HG02763 (cell line): ENCODE measurements around the gene PTPRE.

Source experiments
- ATAC-seq: cut with Tn5 transposase; IDR thresholded peaks from one replicate; pipeline ENCODE4 v1.9.1; 2021; ENCODE audit warnings: mild to moderate bottlenecking, moderate library complexity; ENCODE audit not compliant: unreplicated experiment

Gene PTPRE

GRCh38 chr10:127997271-127997670 lies 90.4 kb downstream of the PTPRE start:
- no peak for ATAC-seq

- ATAC-seq = no peak
Observed at GRCh38 chr10:127997937-127998336, 91.0 kb downstream of the PTPRE start.

- ATAC-seq = no peak
Observed at GRCh38 chr10:127998501-127999144, 91.7 kb downstream of the PTPRE start.

GRCh38 chr10:127999297-128000129 lies 92.6 kb downstream of the PTPRE start:
- no peak for ATAC-seq

GRCh38 chr10:128000471-128001362 lies 93.8 kb downstream of the PTPRE start:
- ATAC-seq = no peak

GRCh38 chr10:128001363-128001745 lies 94.5 kb downstream of the PTPRE start:
- ATAC-seq = no peak

- ATAC-seq = no peak
Observed at GRCh38 chr10:128001849-128002248, 94.9 kb downstream of the PTPRE start.

- no peak for ATAC-seq
Observed at GRCh38 chr10:128003521-128003920, 96.6 kb downstream of the PTPRE start.

- ATAC-seq = no peak
Observed at GRCh38 chr10:128005858-128006257, 99.0 kb downstream of the PTPRE start.

- ATAC-seq = no peak
Observed at GRCh38 chr10:128007056-128007455, 100.2 kb downstream of the PTPRE start.

- no peak for ATAC-seq
Observed at GRCh38 chr10:128007971-128008370, 101.1 kb downstream of the PTPRE start.

- ATAC-seq = no peak
Observed at GRCh38 chr10:128008521-128009250, 101.8 kb downstream of the PTPRE start.

GRCh38 chr10:128009372-128010126 lies 102.6 kb downstream of the PTPRE start:
- ATAC-seq = no peak

GRCh38 chr10:128011059-128011979 lies 104.4 kb downstream of the PTPRE start:
- ATAC-seq = peak; percentile 92

- no peak for ATAC-seq
Observed at GRCh38 chr10:128013626-128014025, 106.7 kb downstream of the PTPRE start.

GRCh38 chr10:128014236-128014635 lies 107.3 kb downstream of the PTPRE start:
- no peak for ATAC-seq

GRCh38 chr10:128016423-128017060 lies 109.6 kb downstream of the PTPRE start:
- ATAC-seq = no peak

GRCh38 chr10:128017822-128018221 lies 110.9 kb downstream of the PTPRE start:
- ATAC-seq = no peak
